ENCODE data around the gene LRRC36.

Gene LRRC36

DNA sequence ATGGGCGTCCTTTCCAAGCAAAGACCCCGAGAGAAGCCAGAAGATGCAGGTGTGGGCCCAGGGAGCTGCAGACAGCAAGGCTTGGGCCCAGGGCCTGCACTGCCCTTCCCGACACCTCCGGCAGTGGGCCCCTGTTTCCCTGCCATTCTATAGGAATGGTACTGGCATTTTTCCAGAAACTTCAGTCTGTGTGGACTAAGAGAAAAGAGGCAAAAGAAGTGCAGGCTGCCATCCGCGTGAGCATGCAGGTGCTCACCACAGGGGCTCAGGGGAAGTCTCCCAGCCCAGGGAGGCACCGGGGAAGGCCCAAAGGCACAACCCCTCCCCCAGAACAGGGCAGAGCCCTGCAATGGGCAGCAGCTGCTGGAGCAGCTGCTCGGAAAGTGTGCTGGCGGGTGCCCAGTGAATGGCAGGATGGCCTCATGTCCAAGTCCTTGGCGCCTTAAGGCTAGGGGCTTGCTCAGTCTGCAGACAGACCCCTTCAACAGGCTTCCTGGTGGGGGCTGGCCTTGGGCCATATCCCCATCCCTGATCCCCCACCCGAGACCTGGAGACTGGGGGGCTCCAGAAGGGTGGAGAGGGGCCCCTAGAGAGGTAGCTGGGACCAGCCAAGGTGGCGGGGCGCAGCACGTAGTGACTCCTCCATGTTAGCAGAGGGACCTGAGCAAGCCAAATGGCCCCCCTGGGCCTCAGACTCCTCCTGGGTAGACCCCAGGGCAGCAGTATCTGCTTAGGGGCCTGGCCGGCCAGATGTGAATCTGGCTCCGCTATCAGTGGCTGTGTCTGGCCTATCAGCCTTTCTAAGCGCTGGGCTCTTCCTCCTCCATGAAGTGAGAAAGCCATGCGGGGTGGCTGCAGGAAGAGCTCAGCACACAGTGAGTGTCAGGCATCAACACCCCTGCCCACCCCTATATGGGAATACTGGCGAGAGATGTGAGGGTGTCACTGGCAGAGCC lies 73.4 kb downstream of the LRRC36 start:
- Histone ChIP-seq H3K14ac (ENCODE audit: low read length) (no peak overlapping the region), H2BK5ac (ENCODE audit: low read length) (no peak overlapping the region), H3K4me3 (ENCODE audit: low read length in 2 of 2) (no peak overlapping the region), H3K27ac (replicated peaks; ENCODE audit: low read length) (no peak overlapping the region), H3K18ac (ENCODE audit: low read length) (peak overlapping the region; percentile 85), H4K8ac (ENCODE audit: low read depth, low read length) (no peak overlapping the region), H3K4me1 (ENCODE audit: control insufficient read depth in 2 of 2, insufficient read depth in 1 of 2, low read depth in 1 of 2, low read length in 2 of 2) (peaks cover 25 to 36% of the 10 kb centered on the region in 2 donors), H3K9me3 (replicated peaks in 1 of 2; ENCODE audit: control insufficient read depth in 2 of 2, insufficient read depth in 1 of 2, low read depth in 1 of 2, low read length in 2 of 2) (no peaks in the 10 kb centered on the region), H2BK12ac (ENCODE audit: low read length) (peak overlapping the region; percentile 53), H3K27me3 (ENCODE audit: control insufficient read depth in 3 of 3, insufficient read depth in 3 of 3, low read depth in 1 of 3, low read length in 3 of 3) (peaks cover 2 to 8% (median 4%) of the 10 kb centered on the region in 3 experiments), H4K91ac (ENCODE audit: low read depth, low read length, poor library complexity) (no peak overlapping the region), H3K36me3 (replicated peaks in 1 of 2; ENCODE audit: control insufficient read depth in 2 of 2, insufficient read depth in 2 of 2, low read length in 2 of 2) (no peaks in the 10 kb centered on the region), H3K4ac (ENCODE audit: low read length) (no peak overlapping the region), H3K9ac (ENCODE audit: low read depth, low read length, poor library complexity) (peak overlapping the region; percentile 9), H2BK15ac (ENCODE audit: low read length) (peak overlapping the region; percentile 19), H2BK120ac (ENCODE audit: low read depth, low read length) (no peak overlapping the region), H3K4me2 (ENCODE audit: insufficient read depth, low read length, poor library complexity, severe bottlenecking) (no peak overlapping the region), H2AK5ac (ENCODE audit: low read depth, low read length) (peak overlapping the region; percentile 68), H3K79me1 (ENCODE audit: low read depth, low read length) (no peaks in the 10 kb centered on the region), H3K23ac (ENCODE audit: low read depth, low read length, poor library complexity) (peak overlapping the region; percentile 8), H2AFZ (ENCODE audit: low read length) (peak overlapping the region; percentile 77)
- WGBS, 2 donors (ENCODE audit: extremely low coverage in 2 of 2, insufficient read length in 2 of 2, insufficient replicate concordance in 1 of 2) = no CpG with 5 or more reads among the region's 19 CpGs
- no peak for DNase-seq (ENCODE audit: low spot score)

DNA sequence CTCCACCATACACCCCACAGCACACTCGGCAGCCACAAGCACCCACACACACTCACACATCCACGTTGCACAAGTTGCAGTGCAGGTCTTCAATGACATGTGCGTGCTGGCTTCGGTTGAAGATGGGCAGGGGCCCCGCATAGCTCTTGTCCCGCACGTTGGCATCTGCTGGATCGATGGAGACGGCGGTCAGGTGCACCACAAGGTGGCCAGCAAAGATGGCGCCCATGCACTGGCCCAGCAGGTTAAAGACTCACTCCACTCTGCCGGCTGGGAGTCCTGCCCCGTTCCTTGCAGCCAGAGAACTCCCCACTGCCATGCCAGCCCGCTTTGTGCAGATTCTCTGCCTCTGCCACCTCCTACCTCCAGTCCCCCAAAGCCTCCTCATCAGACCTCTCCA lies 74.3 kb downstream of the LRRC36 start:
- no peaks in the 10 kb centered on the region for H3K9me3 ChIP-seq (replicated peaks in 1 of 2; ENCODE audit: control insufficient read depth in 2 of 2, insufficient read depth in 1 of 2, low read depth in 1 of 2, low read length in 2 of 2)
- no peak overlapping the region for H2BK120ac ChIP-seq (ENCODE audit: low read depth, low read length)
- no peak overlapping the region for H2AFZ ChIP-seq (ENCODE audit: low read length)
- H3K79me1 ChIP-seq (ENCODE audit: low read depth, low read length) = no peaks in the 10 kb centered on the region
- H3K4me1 ChIP-seq (ENCODE audit: control insufficient read depth in 2 of 2, insufficient read depth in 1 of 2, low read depth in 1 of 2, low read length in 2 of 2) = peaks cover 20 to 27% of the 10 kb centered on the region in 2 donors
- no peak overlapping the region for H2AK5ac ChIP-seq (ENCODE audit: low read depth, low read length)
- H2BK5ac ChIP-seq (ENCODE audit: low read length) = no peak overlapping the region
- no peak overlapping the region for H2BK15ac ChIP-seq (ENCODE audit: low read length)
- WGBS, 2 donors (ENCODE audit: extremely low coverage in 2 of 2, insufficient read length in 2 of 2, insufficient replicate concordance in 1 of 2) = no CpG with 5 or more reads among the region's 14 CpGs
- no peak overlapping the region for H3K23ac ChIP-seq (ENCODE audit: low read depth, low read length, poor library complexity)
- H4K8ac ChIP-seq (ENCODE audit: low read depth, low read length) = no peak overlapping the region
- no peaks in the 10 kb centered on the region for H3K36me3 ChIP-seq (replicated peaks in 1 of 2; ENCODE audit: control insufficient read depth in 2 of 2, insufficient read depth in 2 of 2, low read length in 2 of 2)
- no peak overlapping the region for H3K4ac ChIP-seq (ENCODE audit: low read length)
- no peak overlapping the region for H3K18ac ChIP-seq (ENCODE audit: low read length)
- no peak overlapping the region for H3K9ac ChIP-seq (ENCODE audit: low read depth, low read length, poor library complexity)
- H3K4me2 ChIP-seq (ENCODE audit: insufficient read depth, low read length, poor library complexity, severe bottlenecking) = no peak overlapping the region
- no peak overlapping the region for H4K91ac ChIP-seq (ENCODE audit: low read depth, low read length, poor library complexity)
- H3K27ac ChIP-seq (replicated peaks; ENCODE audit: low read length) = no peak overlapping the region
- no peak for DNase-seq (ENCODE audit: low spot score)
- no peak overlapping the region for H3K14ac ChIP-seq (ENCODE audit: low read length)
- no peak overlapping the region for H3K4me3 ChIP-seq (ENCODE audit: low read length in 2 of 2)
- peaks cover 0 to 3% (median 0%) of the 10 kb centered on the region in 3 experiments for H3K27me3 ChIP-seq (ENCODE audit: control insufficient read depth in 3 of 3, insufficient read depth in 3 of 3, low read depth in 1 of 3, low read length in 3 of 3)
- no peak overlapping the region for H2BK12ac ChIP-seq (ENCODE audit: low read length)

DNA sequence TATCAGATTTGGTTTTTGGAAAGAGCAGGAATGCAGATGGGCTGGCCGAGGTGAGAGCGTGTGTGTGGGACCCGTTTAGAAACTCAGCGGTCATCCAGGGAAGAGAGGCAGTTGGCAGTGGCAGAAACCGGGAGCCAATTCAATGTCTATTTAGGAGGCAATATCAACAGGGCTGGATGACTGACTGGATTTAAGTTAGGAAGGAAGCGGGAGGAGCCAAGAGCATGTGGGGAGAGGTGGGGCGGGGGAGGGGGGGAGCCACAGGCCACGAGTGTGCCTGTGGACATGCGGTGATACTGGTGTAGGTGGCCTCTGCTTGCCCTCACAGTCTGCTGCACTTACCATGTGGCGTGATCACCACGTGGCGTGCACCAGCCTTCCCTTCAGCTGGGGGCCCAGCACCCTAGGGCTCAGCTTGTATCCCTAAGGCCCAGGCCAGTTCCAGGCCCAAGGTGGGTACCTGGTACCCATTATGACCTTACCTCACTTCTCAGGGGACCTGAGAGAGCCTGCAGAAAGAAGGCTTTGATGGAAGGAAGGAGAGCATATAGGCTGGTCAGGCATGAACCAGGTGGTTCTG lies 77.5 kb downstream of the LRRC36 start:
- H3K4me1 ChIP-seq (ENCODE audit: control insufficient read depth in 2 of 2, insufficient read depth in 1 of 2, low read depth in 1 of 2, low read length in 2 of 2) = peaks cover 4 to 10% of the 10 kb centered on the region in 2 donors
- no peaks in the 10 kb centered on the region for H3K27me3 ChIP-seq (ENCODE audit: control insufficient read depth in 3 of 3, insufficient read depth in 3 of 3, low read depth in 1 of 3, low read length in 3 of 3)
- H2BK5ac ChIP-seq (ENCODE audit: low read length) = no peak overlapping the region
- no peak overlapping the region for H2BK120ac ChIP-seq (ENCODE audit: low read depth, low read length)
- no peak overlapping the region for H3K23ac ChIP-seq (ENCODE audit: low read depth, low read length, poor library complexity)
- H3K36me3 ChIP-seq (replicated peaks in 1 of 2; ENCODE audit: control insufficient read depth in 2 of 2, insufficient read depth in 2 of 2, low read length in 2 of 2) = no peaks in the 10 kb centered on the region
- no peak overlapping the region for H4K91ac ChIP-seq (ENCODE audit: low read depth, low read length, poor library complexity)
- H3K4me2 ChIP-seq (ENCODE audit: insufficient read depth, low read length, poor library complexity, severe bottlenecking) = no peak overlapping the region
- no peak for DNase-seq (ENCODE audit: low spot score)
- no CpG with 5 or more reads among the region's 12 CpGs for WGBS, 2 donors (ENCODE audit: extremely low coverage in 2 of 2, insufficient read length in 2 of 2, insufficient replicate concordance in 1 of 2)
- no peak overlapping the region for H3K27ac ChIP-seq (replicated peaks; ENCODE audit: low read length)
- H3K14ac ChIP-seq (ENCODE audit: low read length) = peak overlapping the region; percentile 39
- H3K9me3 ChIP-seq (replicated peaks in 1 of 2; ENCODE audit: control insufficient read depth in 2 of 2, insufficient read depth in 1 of 2, low read depth in 1 of 2, low read length in 2 of 2) = no peaks in the 10 kb centered on the region
- H3K18ac ChIP-seq (ENCODE audit: low read length) = peak overlapping the region; percentile 44
- no peaks in the 10 kb centered on the region for H3K79me1 ChIP-seq (ENCODE audit: low read depth, low read length)
- no peak overlapping the region for H2BK15ac ChIP-seq (ENCODE audit: low read length)
- no peak overlapping the region for H3K4me3 ChIP-seq (ENCODE audit: low read length in 2 of 2)
- no peak overlapping the region for H2AFZ ChIP-seq (ENCODE audit: low read length)
- no peak overlapping the region for H2BK12ac ChIP-seq (ENCODE audit: low read length)
- peak overlapping the region; percentile 61 for H3K9ac ChIP-seq (ENCODE audit: low read depth, low read length, poor library complexity)
- H3K4ac ChIP-seq (ENCODE audit: low read length) = no peak overlapping the region
- no peak overlapping the region for H2AK5ac ChIP-seq (ENCODE audit: low read depth, low read length)
- no peak overlapping the region for H4K8ac ChIP-seq (ENCODE audit: low read depth, low read length)

DNA sequence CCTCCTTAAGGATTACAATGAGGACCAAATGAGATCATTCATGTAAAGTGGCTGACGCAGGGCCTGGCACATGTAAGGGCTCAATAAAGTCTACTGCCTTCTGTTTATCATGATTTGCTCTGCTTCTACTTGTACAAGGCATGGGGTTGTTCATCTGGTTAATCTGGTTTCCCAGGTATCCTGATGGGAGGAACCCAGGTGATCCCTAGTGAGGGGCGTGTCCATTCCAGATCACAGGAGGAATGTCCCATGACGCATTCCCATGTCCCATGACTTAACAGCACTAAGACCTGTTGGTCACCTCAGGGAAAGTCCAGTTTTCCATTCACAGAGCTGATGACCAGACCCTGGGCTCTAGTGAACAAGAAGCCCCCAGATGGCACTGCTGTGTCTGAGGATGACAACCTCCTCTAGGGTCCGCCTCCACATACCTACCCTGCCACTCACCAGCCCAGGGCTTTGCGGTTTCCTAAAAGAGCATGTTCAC lies 78.2 kb downstream of the LRRC36 start:
- no peak overlapping the region for H3K9ac ChIP-seq (ENCODE audit: low read depth, low read length, poor library complexity)
- peak overlapping the region; percentile 39 for H2AK5ac ChIP-seq (ENCODE audit: low read depth, low read length)
- no peak overlapping the region for H2BK15ac ChIP-seq (ENCODE audit: low read length)
- no peak overlapping the region for H2AFZ ChIP-seq (ENCODE audit: low read length)
- no peak overlapping the region for H3K14ac ChIP-seq (ENCODE audit: low read length)
- H3K4ac ChIP-seq (ENCODE audit: low read length) = no peak overlapping the region
- H3K9me3 ChIP-seq (replicated peaks in 1 of 2; ENCODE audit: control insufficient read depth in 2 of 2, insufficient read depth in 1 of 2, low read depth in 1 of 2, low read length in 2 of 2) = no peaks in the 10 kb centered on the region
- H2BK12ac ChIP-seq (ENCODE audit: low read length) = no peak overlapping the region
- H3K4me3 ChIP-seq (ENCODE audit: low read length in 2 of 2) = no peak overlapping the region
- peaks cover 4 to 5% of the 10 kb centered on the region in 2 donors for H3K4me1 ChIP-seq (ENCODE audit: control insufficient read depth in 2 of 2, insufficient read depth in 1 of 2, low read depth in 1 of 2, low read length in 2 of 2)
- no peaks in the 10 kb centered on the region for H3K27me3 ChIP-seq (ENCODE audit: control insufficient read depth in 3 of 3, insufficient read depth in 3 of 3, low read depth in 1 of 3, low read length in 3 of 3)
- no CpG with 5 or more reads among the region's 5 CpGs for WGBS, 2 donors (ENCODE audit: extremely low coverage in 2 of 2, insufficient read length in 2 of 2, insufficient replicate concordance in 1 of 2)
- H3K23ac ChIP-seq (ENCODE audit: low read depth, low read length, poor library complexity) = no peak overlapping the region
- H3K79me1 ChIP-seq (ENCODE audit: low read depth, low read length) = no peaks in the 10 kb centered on the region
- H2BK5ac ChIP-seq (ENCODE audit: low read length) = no peak overlapping the region
- H3K4me2 ChIP-seq (ENCODE audit: insufficient read depth, low read length, poor library complexity, severe bottlenecking) = no peak overlapping the region
- no peak overlapping the region for H3K18ac ChIP-seq (ENCODE audit: low read length)
- H4K8ac ChIP-seq (ENCODE audit: low read depth, low read length) = no peak overlapping the region
- no peaks in the 10 kb centered on the region for H3K36me3 ChIP-seq (replicated peaks in 1 of 2; ENCODE audit: control insufficient read depth in 2 of 2, insufficient read depth in 2 of 2, low read length in 2 of 2)
- DNase-seq (ENCODE audit: low spot score) = no peak
- no peak overlapping the region for H4K91ac ChIP-seq (ENCODE audit: low read depth, low read length, poor library complexity)
- H2BK120ac ChIP-seq (ENCODE audit: low read depth, low read length) = no peak overlapping the region
- no peak overlapping the region for H3K27ac ChIP-seq (replicated peaks; ENCODE audit: low read length)

Measured in neuronal stem cell (in vitro differentiated cells).